ENCODE results near the gene LONP2. TPM values are rescaled to one million over a fixed set of nuclear protein-coding genes. Genes with fewer than 3 reads are reported as not detected.
A peak's percentile ranks its signal among the peaks of the same experiment; 100 is the strongest.

The LONP2 gene
- total and polyA plus RNA-seq, 9 of the 15 experiments (the other 6 are each of a cell fraction or from before 2014, with no cell fraction given): 8.1 to 41.2 (median 25.6) TPM

DNA sequence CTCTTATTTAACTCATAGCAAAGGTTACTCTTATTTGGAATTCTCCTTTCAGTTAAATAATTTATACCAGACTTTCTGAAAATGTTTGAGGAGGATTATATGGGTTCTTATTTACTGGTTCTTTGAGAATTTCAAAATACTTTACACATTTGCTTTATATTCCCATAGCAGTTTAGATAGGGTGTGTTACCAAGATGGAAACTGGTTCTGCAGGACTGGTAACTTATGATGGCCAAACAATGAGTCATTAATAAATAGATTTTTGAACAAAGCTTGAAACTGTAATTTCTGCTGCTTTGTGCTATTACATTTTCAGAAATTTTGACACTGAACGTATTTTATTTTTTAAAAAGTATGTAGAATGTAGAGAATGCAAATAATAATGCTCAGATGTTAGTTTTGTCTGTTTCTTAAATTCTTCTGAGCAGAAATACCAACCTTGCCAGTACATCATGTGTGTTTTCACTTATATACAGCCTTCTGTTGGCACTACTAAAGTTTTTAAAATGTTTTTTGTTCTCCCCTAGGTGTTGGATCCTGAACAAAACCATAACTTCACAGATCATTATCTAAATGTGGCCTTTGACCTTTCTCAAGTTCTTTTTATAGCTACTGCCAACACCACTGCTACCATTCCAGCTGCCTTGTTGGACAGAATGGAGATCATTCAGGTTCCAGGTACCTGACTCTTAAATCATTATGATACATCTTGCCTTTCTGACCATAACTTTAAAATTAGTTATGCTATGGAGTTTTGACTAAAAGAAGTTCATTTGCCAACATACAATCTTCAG is 51.6 kb downstream of the LONP2 start:
- H3K27ac ChIP-seq (ENCODE audit: extremely low read depth, low read depth, low read length): no peak overlapping the region
- no peaks in the 10 kb centered on the region for H3K79me2 ChIP-seq (ENCODE audit: control insufficient read depth, insufficient read depth, low read length)
- no peak for ATAC-seq
- intact Hi-C loops (cut with micrococcal nuclease): no loop called here
- H3K4me3 ChIP-seq: no peak overlapping the region
- no peaks in the 10 kb centered on the region for H3K27me3 ChIP-seq (ENCODE audit: control insufficient read depth in 2 of 2, insufficient read depth in 2 of 2, low read length in 2 of 2)
- ChIA-PET CTCF (ENCODE audit: low intra/inter-chr PET ratio) (no interaction called here), POLR2A (interaction anchor here (1.5 kb wide), 1 partner anchor 18 kb away, joined by 3 read pairs; no protein-coding TSS in a partner anchor)
- in situ Hi-C loops (cut with MboI): no loop called here
- no peak overlapping the region for H2AFZ ChIP-seq (ENCODE audit: low read depth, low read length)
- no peak for FAIRE-seq
- no peak overlapping the region for H3K9ac ChIP-seq (ENCODE audit: insufficient read depth in 1 of 2, low read depth in 2 of 2, low read length in 2 of 2)
- H3K4me2 ChIP-seq (ENCODE audit: insufficient read depth, low read length): no peak overlapping the region
- no peaks in the 10 kb centered on the region for H4K20me1 ChIP-seq (replicated peaks; ENCODE audit: control insufficient read depth, insufficient read depth, low read length)
- WGBS (ENCODE audit: insufficient coverage, low coverage, missing lambda C conversion rate): 89% methylated on average over 1 of the region's 1 CpG
- H3K36me3 ChIP-seq (ENCODE audit: control insufficient read depth, insufficient read depth, low read length): peaks cover 58% of the 10 kb centered on the region
- H3K9me1 ChIP-seq (ENCODE audit: control insufficient read depth, insufficient read depth, low read length): no peaks in the 10 kb centered on the region
- no peaks in the 10 kb centered on the region for H3K9me3 ChIP-seq (replicated peaks; ENCODE audit: control insufficient read depth, insufficient read depth, low read depth, low read length)
- no TSS peak for BruUV-seq (replicated peaks)
- peaks cover 0 to 6% of the 10 kb centered on the region in 2 experiments; a peak in 1 of 5 replicates for H3K4me1 ChIP-seq (replicated peaks in 1 of 2; ENCODE audit: control insufficient read depth in 2 of 2, insufficient read depth in 2 of 2, low read length in 2 of 2)
- no peak for TF ChIP-seq RFX5 (IDR thresholded peaks at IDR 0.05; ENCODE audit: low read depth, low read length)
- peak; percentile 25; the same call in 1 of the 2 replicates for TF ChIP-seq NR2C1 (IDR thresholded peaks at IDR 0.05)
- TF ChIP-seq NR2C1 (tag; IDR thresholded peaks at IDR 0.05): peak; percentile 55
- no peak for TF ChIP-seq TOE1 (IDR thresholded peaks at IDR 0.05; ENCODE audit: borderline replicate concordance)
- no peak for TF ChIP-seq TOE1 (CRISPR knock-in tag; IDR thresholded peaks at IDR 0.05; ENCODE audit: borderline replicate concordance, low read depth)
- TF ChIP-seq DIDO1 (tag; IDR thresholded peaks at IDR 0.05; ENCODE audit: low read depth): no peak
- no peak for DNase-seq (ENCODE audit: extremely low read depth in 1 of 4, low spot score in 3 of 4)
